Eye (tissue), 1 donor: ENCODE measurements around the gene CACNG3.
"Not testable (repeated sequence)": the region's sequence is repeated elsewhere in the genome, so short reads cannot be mapped to it uniquely, and the experiment has no call there.

Source experiments
- DNase-seq: peaks from one replicate; pipeline ENCODE4 v3.0.0-alpha.2; 2015

CACNG3 gene

DNA sequence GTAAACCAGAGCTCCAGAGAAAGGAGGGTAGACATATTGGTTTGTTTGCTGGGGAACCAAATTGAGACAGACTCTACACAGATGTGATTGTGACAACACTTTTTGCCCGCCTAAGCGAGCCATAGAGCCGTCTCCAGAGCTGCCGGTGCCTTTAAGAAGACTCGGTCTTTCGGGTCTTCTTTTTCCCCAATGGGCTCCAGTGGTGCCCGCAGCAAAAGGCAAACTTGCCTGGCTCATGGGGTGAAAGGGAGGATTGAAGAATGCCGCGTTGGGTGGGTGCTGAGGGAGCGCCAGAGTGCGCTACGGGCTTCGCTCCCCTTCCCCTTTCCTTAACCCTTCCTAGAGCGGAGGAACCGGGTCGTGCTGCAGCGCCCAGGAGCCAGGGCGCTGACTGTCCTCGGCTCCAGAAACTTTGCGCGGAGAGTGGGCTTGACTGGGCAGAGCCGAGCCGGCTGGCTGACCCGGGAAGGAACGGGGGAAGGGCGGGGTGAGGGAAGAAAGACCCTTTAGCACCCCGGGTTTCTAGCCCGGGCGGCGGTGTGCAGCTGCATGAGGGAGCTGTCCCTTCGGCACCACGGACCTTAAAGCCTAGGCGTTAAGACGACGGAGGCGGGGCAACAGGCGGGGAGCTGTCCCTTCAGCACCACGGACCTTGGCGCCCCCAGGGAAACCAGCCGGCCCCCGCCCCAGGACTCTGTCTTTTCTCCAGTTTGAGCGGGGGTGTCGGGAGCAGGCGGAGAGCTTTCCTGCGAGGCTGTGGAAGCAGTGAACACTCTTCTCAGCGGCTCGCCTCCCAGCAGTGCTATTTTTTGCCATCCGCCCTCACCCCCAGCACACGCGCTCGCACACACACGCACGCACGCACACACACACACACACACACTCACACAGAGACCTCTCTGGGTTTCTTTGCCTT is at the start of gene CACNG3:
TSS of gene CACNG3 (plus strand) at position 880 of the 916 bp plus-strand sequence. CDS start 420 bp downstream, outside the sequence.
- peak; percentile 94 for DNase-seq

DNA sequence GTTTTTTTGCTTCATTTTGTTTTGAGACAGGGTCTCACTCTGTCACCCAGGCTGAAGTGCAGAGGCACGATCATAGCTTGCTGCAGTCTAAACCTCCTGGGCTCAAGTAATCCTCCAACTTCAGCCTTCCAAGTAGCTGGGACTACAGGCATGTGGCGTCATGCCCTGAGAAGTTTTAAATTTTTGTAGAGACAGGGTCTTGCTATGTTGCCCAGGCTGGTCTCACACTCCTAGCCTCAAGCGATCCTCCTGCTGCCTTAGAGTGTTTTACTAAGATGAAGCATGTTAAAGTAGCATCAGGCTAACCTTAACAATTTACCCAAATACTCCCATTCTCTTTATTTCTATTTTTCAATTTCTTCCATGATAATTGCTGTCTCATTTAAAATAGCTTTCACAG is 49.2 kb upstream of the CACNG3 start:
- DNase-seq: no peak

DNA sequence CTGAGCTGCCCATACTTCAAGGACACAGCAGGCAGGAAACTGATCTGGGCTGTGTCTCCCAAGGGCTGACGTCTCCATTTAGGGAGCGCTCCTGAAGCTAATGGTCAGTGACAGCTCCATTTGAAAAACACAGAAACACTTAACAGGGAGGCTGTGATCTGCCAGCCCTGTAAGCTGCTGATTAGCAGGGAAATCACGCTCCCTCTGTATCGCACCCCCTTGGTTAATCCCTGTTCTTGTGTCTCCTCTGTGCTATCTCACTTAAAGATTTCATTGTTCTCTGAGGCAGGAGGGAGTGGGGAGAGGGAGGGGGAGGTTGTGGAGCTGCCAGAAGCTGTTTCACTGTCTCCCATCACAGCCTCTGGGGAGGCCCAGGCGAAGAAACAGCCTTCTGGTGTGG is 47.4 kb upstream of the CACNG3 start:
- peak; percentile 98 for DNase-seq

DNA sequence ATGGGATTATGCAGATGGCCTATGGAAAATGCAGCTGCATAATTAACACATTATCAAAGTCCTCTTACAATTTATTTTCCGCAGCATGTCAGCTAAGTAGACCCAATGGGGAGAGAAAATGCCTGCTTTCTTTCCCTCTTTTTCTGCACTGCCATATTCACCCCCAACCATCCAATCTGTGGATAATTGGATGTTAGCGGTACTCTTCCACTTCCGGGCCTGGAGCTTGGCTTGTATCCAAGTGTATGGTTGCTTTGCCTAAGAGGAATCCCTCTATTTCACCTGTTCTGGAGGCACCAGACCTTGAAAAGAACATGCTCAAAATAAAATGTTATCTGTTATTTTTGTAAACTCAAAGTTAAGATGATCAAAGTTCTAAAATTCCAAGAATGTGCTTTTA is 41.1 kb upstream of the CACNG3 start:
- DNase-seq: no peak

DNA sequence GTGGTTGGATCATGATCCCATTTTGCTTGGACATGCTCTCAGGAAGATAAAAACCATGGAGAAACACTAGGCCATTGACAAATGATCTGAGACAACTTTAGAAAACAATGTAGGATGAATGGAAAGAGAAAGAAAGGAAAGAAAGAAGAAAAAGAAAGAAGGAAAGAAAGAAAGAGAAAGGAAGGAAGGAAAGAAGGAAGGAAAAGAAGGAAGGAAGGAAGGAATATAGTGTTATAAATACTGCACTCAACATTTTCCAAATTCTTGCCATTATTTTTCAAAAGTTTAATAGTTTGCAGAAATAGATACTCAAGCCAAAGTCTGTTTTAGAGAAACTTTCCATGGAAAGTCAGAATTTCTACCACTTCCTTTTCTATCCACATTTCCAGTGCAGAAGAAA is 39.2 kb upstream of the CACNG3 start:
- no peak for DNase-seq

DNA sequence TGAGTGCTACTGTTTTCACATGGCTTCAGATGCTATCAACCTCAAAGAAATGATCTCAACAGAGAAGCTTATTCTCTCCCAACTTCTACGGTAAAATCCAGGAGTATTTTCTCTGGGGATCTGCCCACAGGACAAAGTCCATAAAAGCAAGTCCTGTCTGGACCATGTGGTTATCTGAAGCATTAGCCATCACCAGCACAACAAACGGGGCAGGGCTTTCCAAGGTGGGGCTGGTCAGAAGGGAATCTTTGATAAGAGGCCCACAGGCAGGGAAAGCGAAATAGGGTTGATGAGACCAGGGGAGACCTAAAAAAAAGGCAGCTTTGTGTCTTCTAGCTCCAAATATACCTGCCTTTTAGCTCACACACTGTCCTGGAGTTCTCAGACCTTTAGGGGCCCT is 38.7 kb upstream of the CACNG3 start:
- no peak for DNase-seq

DNA sequence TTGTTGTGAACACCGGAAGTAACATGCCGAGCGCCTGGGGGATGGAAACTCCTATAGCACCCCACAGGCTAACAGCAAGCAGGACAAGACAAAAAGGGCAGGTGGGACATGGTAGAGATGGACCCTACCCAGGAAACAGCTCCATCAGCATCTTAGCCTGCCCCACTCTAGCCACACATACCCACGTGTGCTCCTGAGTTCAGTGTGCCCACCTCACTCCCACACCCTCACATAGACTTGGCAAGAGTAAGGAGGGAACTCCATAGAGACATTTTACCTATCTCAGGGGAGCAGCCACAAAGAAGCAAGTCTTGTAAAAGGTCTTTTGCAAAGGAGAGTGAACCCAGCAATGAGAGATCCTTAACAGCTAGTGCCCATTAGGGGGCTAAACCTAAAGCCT is 37.8 kb upstream of the CACNG3 start:
- DNase-seq: no peak

DNA sequence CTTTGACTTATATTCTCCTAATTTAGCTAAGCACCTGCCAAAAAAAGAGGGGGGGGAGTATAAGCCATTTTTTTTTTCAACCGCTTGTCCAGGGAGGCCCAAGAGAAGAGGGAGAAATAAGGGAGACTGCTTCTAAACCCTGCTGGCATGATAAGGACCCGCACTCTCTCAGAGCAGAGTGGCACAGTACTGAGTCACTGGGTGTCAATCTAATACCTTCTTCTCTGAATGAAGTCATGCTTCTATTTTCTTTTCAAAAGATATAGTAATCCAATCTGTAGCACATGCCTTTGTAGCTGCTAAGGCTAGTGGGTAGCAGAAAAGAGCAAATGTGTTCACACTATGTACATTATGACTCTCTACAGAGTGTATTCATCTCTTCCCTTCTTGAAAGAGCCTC is 34.9 kb upstream of the CACNG3 start:
- DNase-seq: no peak

DNA sequence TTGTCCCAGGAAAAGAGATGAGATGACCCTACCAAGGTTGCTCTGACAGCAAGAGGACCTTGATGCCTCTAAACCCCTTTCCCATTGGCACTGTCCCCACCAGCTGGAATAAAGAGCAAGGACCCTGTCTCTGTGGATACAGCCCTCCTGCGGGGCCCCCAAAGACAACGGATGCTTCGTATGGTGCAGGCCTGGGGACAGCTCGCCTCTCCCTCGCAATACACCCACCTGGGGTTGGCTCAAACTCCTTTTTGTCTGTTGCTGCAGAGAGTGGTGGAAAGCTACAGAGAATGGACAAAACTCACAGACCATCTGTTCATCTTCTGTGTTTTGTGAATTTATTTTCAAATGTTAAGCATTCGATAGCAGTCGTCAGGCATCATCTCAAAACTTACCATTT is 27.6 kb upstream of the CACNG3 start:
- no peak for DNase-seq

DNA sequence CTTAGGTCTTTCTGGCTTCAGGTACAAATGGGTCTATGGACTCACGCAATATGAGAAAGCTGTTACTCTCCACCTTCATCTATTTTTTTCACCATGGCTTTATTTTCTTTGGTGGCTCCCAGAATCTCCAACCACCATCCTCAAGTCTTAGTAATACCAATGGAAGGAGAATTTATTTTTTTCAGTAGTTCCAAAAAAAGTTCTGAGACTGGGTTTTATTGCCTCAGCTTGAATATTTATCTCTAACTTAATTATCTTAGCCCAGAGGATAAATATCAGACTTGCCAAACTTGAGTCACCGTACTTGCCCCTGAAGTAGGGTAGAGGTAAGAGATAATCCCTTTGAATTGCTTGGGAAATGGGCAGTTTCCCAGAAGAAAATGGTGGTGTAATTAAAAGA is 23.2 kb upstream of the CACNG3 start:
- no peak for DNase-seq

DNA sequence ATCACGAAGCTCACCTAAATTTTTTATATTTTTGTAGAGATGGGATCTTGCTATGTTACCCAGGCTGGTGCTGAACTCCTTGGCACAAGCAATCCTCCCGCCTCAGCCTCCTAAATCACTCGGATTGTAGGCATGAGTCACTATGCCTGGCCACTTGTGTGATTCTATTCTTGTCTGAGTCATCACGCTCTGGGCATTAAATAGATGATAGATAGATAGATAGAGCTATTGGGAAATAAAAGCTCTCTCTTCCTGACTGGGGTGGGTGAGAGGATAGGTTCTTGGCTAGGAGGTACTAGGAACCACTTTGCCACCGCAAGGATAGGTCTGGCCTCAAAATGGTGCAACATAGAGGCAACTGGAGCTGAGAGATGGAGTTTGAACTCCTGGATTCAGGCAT is 21.4 kb upstream of the CACNG3 start:
- DNase-seq: no peak

DNA sequence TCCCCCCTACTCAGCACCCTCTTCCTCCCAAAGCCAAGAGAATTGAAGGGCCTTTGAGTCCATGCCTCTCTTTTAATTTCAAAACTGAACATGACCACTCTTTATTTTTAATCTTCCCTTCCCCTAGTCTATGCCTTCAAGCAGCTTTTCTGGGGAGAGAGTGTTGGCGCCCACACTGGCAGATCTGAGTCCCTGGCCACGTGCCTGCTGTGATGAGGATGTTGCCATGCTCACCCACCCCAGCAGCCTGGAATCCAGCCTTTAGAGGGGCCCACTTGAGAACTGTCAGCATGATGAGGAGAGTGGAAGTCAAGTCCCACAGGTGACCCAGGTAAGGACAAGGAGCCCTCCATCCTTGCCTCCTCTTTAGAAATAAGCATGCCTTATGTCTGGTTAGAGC is 20.3 kb upstream of the CACNG3 start:
- no peak for DNase-seq

DNA sequence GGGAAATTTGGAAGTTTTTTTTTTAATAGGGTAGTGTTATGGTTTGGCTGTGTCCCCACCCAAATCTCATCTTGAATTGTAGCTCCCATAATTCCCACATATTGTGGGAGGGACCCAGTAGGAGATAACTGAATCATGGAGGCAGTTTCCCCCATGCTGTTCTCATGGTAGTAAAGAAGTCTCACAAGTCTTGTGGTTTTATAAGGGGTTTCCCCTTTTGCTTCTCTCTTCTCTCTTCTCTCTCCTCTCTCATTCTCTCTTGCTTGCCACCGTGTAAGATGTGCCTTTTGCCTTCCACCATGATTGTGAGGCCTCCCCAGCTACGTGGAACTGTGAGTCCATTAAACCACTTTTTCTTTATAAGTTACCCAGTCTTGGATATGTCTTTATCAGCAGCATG is 17.3 kb upstream of the CACNG3 start:
- DNase-seq: not testable (repeated sequence)

DNA sequence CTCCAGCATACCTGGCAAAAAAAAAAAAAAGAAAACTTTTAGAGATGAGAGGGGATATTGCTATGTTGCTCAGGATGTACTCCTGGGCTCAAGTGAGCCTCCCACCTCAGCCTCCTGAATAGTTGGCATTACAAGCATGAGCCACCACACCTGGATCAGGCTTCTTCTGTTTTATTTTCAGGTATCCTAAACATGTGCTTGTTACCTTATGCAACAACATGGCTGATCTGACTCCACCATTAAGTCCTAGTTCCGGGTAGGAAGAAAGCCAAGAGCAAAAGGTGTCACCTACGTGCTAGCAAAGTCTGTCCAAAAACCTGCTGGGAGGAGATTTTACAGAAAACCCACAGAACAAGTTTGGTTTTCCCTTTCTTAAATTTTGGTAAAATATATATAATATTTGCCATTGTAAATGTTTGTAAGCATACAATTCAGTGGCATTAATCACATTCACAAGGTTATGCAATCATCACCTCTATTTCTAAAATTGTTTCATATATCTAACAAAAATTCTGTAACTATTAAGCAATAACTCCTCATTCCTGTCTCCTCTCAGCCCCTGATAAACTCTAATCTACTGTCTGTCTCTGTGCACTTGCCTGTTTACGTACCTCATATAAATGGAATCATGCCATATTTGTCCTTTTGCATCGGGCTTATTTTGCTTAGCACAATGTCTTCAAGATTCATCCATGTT is 9.1 kb upstream of the CACNG3 start:
- no peak for DNase-seq

DNA sequence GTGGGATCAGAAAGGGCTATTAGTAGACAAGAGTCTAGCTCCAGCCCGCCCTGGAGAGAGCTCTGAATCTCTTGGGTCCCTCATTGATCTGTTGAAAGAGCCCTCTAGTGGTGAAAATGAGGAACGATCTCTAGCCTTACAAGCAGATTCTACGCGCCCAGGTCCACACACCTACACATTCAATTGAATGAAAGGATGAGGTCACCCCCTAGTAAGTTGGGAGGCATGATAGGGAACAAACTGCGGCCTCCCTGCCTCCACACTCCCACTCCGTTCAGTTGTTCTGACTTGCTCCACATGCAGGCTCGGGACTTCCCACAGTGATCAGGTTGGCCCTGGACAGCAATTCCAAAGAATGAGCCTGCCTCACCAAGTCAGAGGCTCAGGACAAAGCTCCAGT is 2.9 kb upstream of the CACNG3 start:
- peak; percentile 75 for DNase-seq

DNA sequence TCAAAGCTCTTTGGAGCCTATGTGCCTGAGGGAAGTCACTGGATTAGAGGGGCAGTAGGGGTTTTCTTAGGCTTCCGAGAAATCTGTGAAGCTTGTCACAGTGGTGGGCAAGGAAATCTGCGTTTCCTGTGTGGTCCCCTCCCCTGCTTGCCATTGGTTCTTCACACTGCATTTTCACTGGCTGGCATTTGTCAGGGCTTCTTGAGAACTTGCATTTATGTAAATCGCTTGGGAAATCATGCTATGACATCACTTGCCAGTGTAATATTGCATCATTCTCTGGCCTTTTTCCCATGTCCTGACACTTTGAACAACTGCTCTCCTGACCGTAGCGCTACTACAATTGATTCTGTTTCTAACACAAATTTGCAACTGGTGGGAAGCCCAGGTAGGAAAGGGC is 1.8 kb downstream of the CACNG3 start:
- DNase-seq: no peak

DNA sequence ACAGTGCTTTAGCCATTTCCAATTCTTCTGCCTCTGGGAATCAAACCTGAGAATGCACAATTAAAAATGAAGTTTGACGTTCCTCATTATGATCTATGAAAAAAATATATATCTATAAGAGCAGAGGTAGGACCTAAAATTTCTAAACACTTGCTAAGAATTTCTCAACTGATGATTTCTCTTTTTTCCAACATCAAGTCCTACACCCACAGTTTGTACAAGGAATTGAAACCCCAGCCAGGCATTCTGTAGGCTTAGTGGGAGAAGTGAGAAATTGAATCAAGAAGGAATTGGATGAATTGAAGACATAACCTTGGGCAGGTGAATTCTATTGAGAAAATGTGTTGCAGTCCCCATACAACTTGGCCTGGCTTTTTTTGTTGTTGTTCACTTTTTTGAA is 2.7 kb downstream of the CACNG3 start:
- DNase-seq: no peak

DNA sequence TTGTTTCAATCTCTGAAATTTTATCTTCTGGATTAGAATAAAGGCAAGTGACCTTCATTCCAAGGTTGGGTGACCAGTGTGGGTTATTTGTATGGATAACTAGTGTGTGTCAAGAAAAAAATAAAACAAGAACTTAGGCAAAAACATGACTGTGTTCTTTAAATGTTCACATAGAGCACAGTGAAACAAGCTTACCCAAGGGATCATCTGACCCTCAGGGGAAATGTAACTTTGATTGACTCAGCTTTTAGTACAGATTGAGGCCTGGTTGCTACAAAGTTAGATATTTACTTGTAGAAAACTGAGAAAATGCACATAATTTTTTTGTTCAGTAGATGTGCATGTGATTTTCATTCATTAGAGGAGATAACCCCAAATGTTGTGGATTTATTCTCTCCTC is 6.7 kb downstream of the CACNG3 start:
- DNase-seq: no peak

DNA sequence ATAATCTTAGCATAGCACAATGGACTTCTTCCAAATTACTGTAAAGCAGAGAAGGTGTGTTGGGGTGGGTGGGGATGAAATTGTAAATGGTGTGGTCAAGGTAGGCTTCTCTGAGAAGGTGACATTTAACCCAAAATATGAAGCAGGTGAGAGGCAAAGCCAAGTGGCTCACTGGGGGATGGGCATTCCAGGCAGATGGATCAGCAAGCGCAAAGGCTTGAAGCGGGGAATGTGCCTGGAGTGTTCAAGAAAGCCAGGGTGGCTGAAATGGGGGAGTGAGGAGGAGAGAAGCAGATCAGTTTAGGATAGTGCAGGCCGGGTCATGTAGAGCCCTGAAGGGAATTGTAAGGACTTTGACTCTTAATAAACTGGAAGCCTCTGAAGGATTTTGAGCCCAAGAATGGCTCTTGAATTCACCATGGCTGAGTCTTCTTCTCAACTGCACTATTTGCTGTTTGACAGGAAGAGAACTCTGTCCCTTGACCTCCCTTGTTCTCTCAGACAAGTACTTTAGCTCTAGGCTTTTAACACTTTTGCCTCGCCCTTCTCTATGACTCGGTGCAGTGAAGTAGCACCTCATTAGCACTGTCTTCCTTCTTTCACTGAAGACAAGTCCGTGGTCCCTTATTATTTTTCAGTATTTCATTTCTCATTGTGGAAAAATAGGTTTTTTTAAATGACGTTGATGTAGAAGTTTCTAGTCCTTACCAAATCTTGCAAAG is 14.7 kb downstream of the CACNG3 start:
- DNase-seq: no peak

DNA sequence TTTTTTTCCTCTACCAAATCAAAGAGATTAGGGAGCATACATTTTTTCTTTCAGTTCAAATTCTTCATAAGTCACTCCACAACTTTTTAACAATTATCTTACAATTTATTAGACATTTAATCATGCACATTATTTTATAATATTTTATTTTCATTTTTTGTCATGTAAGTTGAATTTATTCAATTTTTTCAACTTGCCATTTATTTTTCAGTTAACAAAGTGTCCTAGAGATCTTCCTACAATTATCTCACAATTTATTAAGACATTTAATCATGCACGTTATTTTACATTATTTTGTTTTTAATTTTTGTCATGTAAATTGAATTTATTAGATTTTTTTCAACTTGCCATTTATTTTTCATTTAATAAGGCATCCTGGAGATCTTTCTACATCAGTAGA is 16.2 kb downstream of the CACNG3 start:
- DNase-seq: no peak

DNA sequence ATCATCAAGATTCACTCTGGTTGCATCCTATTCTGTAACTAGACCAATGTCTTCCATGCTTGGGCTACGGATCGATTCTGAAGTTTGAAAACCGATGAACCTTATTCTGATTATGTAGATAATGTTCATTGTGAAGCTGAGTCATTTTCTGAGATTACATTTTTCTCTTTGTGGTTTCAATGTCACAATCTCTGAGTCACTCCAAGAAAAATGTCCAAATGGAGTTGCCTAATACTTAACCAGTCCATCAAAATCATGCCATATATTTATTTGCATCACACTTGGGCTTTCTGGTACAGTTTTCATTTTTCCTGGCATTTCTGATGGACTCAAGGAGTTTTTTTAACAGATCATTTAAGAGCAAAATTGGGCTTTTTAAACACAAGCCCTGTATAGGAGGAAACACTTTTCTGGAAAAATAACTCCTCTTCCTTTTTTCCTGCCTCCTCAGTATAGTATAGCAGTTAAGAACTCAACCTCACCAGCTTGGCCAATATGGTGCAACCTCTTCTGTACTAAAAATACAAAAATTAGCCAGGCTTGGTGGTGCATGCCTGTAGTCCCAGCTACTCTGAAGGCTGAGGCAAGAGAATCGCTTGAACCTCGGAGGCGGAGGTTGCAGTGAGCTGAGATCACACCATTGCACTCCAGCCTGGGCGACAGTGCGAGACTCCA is 17.5 kb downstream of the CACNG3 start:
- no peak for DNase-seq

DNA sequence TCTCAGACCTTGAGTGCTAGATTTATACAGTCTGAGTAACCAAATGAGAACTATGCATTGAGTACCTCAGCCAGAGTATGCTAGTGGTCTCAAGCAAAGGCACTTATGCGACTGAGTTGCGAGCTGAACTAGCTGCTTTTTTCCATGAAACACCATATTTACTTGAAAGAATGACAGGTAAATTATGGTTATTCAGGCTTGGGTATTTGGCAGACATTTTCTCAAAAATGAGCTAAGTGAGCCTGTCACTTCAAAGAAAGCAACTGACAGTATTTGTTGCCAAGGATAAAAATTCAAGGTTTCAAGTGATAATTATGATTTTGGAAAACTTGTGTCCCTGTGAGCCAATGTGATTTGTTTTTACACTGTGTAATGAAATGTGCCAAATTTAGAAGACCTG is 19.3 kb downstream of the CACNG3 start:
- no peak for DNase-seq

DNA sequence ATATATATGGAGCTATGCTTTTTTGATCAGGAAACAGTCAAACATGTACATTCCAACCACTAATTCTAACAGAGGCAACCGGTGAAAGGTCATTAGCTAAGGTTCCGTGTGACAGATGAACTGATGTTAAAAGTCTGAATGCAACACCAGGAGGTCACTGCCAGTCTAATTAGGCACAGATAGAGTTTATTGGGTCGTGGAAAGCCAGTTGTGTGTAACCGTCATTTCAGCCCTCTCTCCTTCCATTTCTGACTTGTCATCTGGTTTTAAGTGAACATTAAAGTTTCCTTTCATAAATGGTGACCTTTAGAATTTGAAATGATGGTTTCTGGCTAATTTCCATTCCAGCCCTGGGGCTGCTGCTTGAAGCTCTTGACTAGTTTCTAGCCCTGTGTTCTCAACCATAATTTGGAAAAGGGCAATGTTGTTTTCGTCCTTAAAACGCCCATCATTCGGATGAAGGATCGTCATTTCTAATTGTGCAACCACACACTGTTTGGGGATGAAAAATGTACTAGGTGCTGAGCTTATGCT is 23.9 kb downstream of the CACNG3 start:
- DNase-seq: no peak
